ENCODE results near the gene CADM2. TPM values are rescaled to one million over a fixed set of nuclear protein-coding genes. Genes with fewer than 3 reads are reported as not detected.

CADM2 gene
- total RNA-seq (2022; extraction: Qiagen RNA extraction; ENCODE audit: low read depth) = 0.10 to 0.38 TPM (median 0.29 TPM) in 3 of 5 replicates, not detected in the others

DNA sequence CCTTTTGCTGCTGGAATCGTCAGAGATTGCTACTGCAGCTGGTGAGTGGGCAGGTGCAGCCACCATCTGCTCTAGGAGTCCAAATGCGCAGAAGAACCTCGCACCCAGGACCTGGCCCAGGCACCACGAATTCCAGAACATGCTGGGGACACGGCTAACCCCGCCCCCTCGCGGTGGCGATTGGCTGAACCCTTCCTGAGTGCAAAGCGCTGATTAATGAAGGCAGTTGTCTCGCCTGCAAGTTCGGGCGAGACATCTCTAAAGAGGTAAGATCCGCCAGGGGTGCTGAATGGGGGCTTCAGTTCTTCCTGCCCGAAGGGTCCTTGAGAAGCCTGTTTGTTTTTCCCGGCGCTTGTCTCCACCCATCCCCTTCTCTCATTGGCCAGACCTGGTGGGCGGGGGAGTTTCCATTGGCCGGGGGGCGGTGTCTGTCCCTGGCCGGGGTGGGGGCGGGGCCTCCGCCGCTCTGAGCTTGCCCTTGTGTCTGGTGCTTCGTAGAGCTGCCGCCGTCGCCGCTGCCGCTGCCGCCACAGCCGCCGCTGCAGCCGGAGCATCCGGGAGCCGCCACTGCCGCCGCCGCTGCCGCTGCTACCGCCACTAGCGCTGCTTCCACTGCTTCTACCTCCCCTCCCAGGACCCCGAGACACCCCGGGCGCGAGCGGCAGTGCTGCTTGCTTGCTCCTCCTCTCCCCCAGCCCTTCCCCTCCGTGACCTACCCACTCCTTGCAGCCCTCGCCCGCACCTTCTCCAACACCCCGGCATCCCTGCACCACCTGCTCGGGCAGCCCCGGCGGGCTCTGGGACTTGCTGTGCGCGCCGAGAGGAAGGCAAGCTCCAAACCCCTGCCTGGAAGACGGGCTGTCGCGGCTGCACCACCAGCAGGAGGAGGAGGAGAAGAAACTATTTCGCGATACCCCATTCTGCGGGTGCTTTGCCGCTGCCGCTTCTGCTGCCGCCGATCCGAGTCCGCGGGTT is at the start of gene CADM2:
TSS of gene CADM2 (plus strand) at position 495 of the 975 bp plus-strand sequence.

